HepG2 (cell line): Measurements from ENCODE around the gene THOC7. TPM values are rescaled to one million over a fixed set of nuclear protein-coding genes. Genes with fewer than 3 reads are reported as not detected.

Experiments used
- ESRRA ChIP-seq: sonication (generic); formaldehyde crosslinking; IDR thresholded peaks from 2 replicates; pipeline ENCODE4 v1.5.1; 2020; ENCODE audit warnings: mild to moderate bottlenecking, low read depth, missing genetic modification reagents
- FOSL1 ChIP-seq: sonication (generic); formaldehyde crosslinking; IDR thresholded peaks from 2 replicates; pipeline ENCODE4 v1.9.0; 2021; ENCODE audit warnings: missing genetic modification reagents, borderline replicate concordance
- IRF2 ChIP-seq: IDR thresholded peaks from 2 replicates; pipeline ENCODE4 v1.6.1; 2018; ENCODE audit warnings: missing genetic modification reagents, missing compliant biosample characterization
- NFKB2 ChIP-seq: sonication (generic); formaldehyde crosslinking; IDR thresholded peaks from 2 replicates; pipeline ENCODE4 v1.4.0; 2020; ENCODE audit warnings: missing genetic modification reagents, borderline replicate concordance
- SMYD3 ChIP-seq: sonication (generic); formaldehyde crosslinking; IDR thresholded peaks from 2 replicates; pipeline ENCODE4 v1.8.1; 2023; ENCODE audit warnings: mild to moderate bottlenecking, missing genetic modification reagents
- TBL1XR1 ChIP-seq: fragments of 150-350 bp; IDR thresholded peaks from 2 replicates; pipeline ENCODE4 v1.6.1; 2014; ENCODE audit warnings: borderline replicate concordance, low read length; ENCODE audit not compliant: partially characterized antibody
- YY1 ChIP-seq: IDR thresholded peaks from 2 replicates; pipeline ENCODE4 v1.6.1; 2011; ENCODE audit warnings: low read length, low read depth, moderate library complexity, mild to moderate bottlenecking; ENCODE audit not compliant: insufficient read depth, insufficient replicate concordance
- ZBTB21 ChIP-seq: sonication (generic); formaldehyde crosslinking; IDR thresholded peaks from 2 replicates; pipeline ENCODE4 v1.4.0; 2020; ENCODE audit warnings: missing genetic modification reagents
- ZMYM4 ChIP-seq: sonication (generic); formaldehyde crosslinking; IDR thresholded peaks from 2 replicates; pipeline ENCODE4 v1.8.1; 2023; ENCODE audit warnings: mild to moderate bottlenecking, missing genetic modification reagents
- ZNF3 ChIP-seq: IDR thresholded peaks from 2 replicates; pipeline ENCODE4 v1.7.0; 2017; ENCODE audit warnings: inconsistent platforms
- ZNF337 ChIP-seq: sonication (generic); formaldehyde crosslinking; IDR thresholded peaks from 2 replicates; pipeline ENCODE4 v1.5.1; 2020; ENCODE audit warnings: missing genetic modification reagents, low read depth, mild to moderate bottlenecking, borderline replicate concordance
- ZNF558 ChIP-seq: sonication (generic); formaldehyde crosslinking; IDR thresholded peaks from 2 replicates; pipeline ENCODE4 v1.9.0; 2022; ENCODE audit warnings: mild to moderate bottlenecking, missing genetic modification reagents, borderline replicate concordance
- ZNF598 ChIP-seq: sonication (generic); formaldehyde crosslinking; IDR thresholded peaks from 2 replicates; pipeline ENCODE4 v1.5.1; 2020; ENCODE audit warnings: mild to moderate bottlenecking, missing genetic modification reagents, borderline replicate concordance
- polyA plus RNA-seq, 8 experiments: library from polyadenylated mRNA; depleted of rRNA in 3 of 8; stranded (reverse) in 7 of 8; unstranded in 1 of 8; fragments of >200 nt; fragmentation: Illumina TruSeq in 4 of 8; extraction: Trizol in 4 of 8; gene quantifications; 2 replicates each; pipeline versions ENCODE4 v1.2.1 to v1.2.3, GENCODE V29; 2011 to 2016; ENCODE audit warnings: low read depth in 4 of 8, missing spikeins in 1 of 8, mixed read lengths in 1 of 8; ENCODE audit not compliant: insufficient read depth in 1 of 8
- total RNA-seq, 5 experiments: library from RNA; depleted of rRNA; stranded (reverse); fragments of >200 nt; fragmentation: Illumina TruSeq; extraction: Trizol; gene quantifications; 2 replicates each; pipeline ENCODE4 v1.2.3, GENCODE V29; 2016; ENCODE audit warnings: low read depth in 1 of 5
- TF ChIP-seq, protein P1 (sequence below): sonication (generic); formaldehyde crosslinking; IDR thresholded peaks from 2 replicates; pipeline ENCODE4 v1.5.0; 2020; ENCODE audit warnings: mild to moderate bottlenecking, missing genetic modification reagents
- TF ChIP-seq, protein P2 (sequence below): sonication (generic); formaldehyde crosslinking; IDR thresholded peaks from 2 replicates; pipeline ENCODE4 v1.5.0; 2020; ENCODE audit warnings: missing genetic modification reagents
- TF ChIP-seq, protein P3 (sequence below): IDR thresholded peaks from 2 replicates; pipeline ENCODE4 v1.6.1; 2016; ENCODE audit warnings: low read depth
- TF ChIP-seq, protein P4 (sequence below): sonication (generic); formaldehyde crosslinking; IDR thresholded peaks from 2 replicates; pipeline ENCODE4 v1.4.0; 2020; ENCODE audit warnings: missing genetic modification reagents
- TF ChIP-seq, protein P5 (sequence below): sonication (generic); formaldehyde crosslinking; IDR thresholded peaks from 2 replicates; pipeline ENCODE4 v1.4.0; 2020; ENCODE audit warnings: missing genetic modification reagents
- TF ChIP-seq, protein P6 (sequence below): sonication (generic); formaldehyde crosslinking; IDR thresholded peaks from 2 replicates; pipeline ENCODE4 v1.4.0; 2020; ENCODE audit warnings: missing genetic modification reagents

Gene THOC7
- total and polyA plus RNA-seq, 2 of the 13 experiments (the other 11 are each of a cell fraction or from before 2014, with no cell fraction given), result 32.8 to 63.5 TPM

DNA sequence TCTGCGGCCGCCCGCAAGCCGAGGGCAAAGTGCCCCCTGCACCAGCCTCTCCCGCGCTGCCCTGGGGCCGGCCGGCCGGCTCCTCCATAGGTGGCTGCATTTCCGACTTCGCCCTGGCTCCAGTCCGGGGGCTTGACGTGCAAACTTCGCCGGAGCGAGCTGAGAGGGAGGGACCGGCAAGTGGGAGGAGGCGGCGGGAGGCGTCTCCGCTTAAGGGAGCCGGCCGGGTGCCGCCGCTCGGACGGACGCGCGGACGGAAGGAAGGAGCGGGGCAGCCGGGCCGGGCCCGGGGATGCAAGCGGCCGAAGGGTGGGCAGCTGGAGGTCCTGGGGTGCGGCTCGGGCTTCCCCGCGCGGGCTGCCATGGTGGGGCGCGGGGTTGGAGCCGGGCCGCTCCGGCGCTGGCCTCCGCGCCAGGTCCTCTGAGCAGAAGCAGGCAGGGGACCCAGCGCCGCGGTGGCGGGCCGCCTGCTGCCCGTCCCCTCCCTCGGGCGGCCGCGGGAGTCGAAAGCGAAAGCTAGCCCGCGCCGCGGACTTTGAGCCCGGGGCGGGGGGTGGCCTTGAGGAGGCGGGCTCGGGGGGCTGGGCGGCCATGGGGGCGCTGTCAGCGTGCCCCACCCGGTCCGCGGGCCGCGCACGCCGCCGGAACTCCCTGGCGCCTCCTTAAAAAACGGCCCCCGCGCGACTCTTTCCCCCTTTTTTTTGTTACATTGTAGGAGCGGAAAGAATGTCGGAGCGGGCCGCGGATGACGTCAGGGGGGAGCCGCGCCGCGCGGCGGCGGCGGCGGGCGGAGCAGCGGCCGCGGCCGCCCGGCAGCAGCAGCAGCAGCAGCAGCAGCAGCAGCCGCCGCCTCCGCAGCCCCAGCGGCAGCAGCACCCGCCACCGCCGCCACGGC, 48.5 kb upstream of the THOC7 start, which contains the start of gene SCAANT1 (continued):
- TF ChIP-seq, protein P1, sequence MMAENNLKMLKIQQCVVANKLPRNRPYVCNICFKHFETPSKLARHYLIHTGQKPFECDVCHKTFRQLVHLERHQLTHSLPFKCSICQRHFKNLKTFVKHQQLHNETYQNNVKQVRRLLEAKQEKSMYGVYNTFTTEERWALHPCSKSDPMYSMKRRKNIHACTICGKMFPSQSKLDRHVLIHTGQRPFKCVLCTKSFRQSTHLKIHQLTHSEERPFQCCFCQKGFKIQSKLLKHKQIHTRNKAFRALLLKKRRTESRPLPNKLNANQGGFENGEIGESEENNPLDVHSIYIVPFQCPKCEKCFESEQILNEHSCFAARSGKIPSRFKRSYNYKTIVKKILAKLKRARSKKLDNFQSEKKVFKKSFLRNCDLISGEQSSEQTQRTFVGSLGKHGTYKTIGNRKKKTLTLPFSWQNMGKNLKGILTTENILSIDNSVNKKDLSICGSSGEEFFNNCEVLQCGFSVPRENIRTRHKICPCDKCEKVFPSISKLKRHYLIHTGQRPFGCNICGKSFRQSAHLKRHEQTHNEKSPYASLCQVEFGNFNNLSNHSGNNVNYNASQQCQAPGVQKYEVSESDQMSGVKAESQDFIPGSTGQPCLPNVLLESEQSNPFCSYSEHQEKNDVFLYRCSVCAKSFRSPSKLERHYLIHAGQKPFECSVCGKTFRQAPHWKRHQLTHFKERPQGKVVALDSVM, result 0 out of 2 replicates have a peak, but pooled peaks have one; percentile 22
- TF ChIP-seq, protein P2, sequence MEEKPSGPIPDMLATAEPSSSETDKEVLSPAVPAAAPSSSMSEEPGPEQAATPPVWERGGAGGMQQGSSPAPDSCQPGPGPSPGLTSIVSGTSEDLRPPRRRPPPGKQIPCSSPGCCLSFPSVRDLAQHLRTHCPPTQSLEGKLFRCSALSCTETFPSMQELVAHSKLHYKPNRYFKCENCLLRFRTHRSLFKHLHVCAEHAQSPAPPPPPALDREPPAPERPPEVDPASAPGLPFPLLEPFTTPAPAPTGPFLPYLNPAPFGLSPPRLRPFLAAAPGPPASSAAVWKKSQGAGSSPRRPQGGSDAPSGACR (CRISPR knock-in tag), result no peak
- peak; percentile 97 for TF ChIP-seq IRF2 (CRISPR knock-in tag)
- TF ChIP-seq ZNF337, result no peak
- TF ChIP-seq, protein P3, sequence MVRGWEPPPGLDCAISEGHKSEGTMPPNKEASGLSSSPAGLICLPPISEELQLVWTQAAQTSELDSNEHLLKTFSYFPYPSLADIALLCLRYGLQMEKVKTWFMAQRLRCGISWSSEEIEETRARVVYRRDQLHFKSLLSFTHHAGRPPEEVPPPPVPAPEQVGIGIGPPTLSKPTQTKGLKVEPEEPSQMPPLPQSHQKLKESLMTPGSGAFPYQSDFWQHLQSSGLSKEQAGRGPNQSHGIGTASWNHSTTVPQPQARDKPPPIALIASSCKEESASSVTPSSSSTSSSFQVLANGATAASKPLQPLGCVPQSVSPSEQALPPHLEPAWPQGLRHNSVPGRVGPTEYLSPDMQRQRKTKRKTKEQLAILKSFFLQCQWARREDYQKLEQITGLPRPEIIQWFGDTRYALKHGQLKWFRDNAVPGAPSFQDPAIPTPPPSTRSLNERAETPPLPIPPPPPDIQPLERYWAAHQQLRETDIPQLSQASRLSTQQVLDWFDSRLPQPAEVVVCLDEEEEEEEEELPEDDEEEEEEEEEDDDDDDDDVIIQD (CRISPR knock-in tag), result no peak
- TF ChIP-seq ZNF558 (CRISPR knock-in tag), result no peak
- TF ChIP-seq SMYD3 (CRISPR knock-in tag), result no peak
- peak; percentile 57; the same call in 1 of the 2 replicates for TF ChIP-seq ZBTB21 (CRISPR knock-in tag)
- peak; percentile 73; the same call in 1 of the 2 replicates for TF ChIP-seq ZMYM4 (CRISPR knock-in tag)
- TF ChIP-seq ZNF3, result no peak
- TF ChIP-seq FOSL1, result no peak
- TF ChIP-seq TBL1XR1, result no peak
- TF ChIP-seq, protein P4, sequence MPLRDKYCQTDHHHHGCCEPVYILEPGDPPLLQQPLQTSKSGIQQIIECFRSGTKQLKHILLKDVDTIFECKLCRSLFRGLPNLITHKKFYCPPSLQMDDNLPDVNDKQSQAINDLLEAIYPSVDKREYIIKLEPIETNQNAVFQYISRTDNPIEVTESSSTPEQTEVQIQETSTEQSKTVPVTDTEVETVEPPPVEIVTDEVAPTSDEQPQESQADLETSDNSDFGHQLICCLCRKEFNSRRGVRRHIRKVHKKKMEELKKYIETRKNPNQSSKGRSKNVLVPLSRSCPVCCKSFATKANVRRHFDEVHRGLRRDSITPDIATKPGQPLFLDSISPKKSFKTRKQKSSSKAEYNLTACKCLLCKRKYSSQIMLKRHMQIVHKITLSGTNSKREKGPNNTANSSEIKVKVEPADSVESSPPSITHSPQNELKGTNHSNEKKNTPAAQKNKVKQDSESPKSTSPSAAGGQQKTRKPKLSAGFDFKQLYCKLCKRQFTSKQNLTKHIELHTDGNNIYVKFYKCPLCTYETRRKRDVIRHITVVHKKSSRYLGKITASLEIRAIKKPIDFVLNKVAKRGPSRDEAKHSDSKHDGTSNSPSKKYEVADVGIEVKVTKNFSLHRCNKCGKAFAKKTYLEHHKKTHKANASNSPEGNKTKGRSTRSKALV (CRISPR knock-in tag), result no peak
- TF ChIP-seq, protein P5, sequence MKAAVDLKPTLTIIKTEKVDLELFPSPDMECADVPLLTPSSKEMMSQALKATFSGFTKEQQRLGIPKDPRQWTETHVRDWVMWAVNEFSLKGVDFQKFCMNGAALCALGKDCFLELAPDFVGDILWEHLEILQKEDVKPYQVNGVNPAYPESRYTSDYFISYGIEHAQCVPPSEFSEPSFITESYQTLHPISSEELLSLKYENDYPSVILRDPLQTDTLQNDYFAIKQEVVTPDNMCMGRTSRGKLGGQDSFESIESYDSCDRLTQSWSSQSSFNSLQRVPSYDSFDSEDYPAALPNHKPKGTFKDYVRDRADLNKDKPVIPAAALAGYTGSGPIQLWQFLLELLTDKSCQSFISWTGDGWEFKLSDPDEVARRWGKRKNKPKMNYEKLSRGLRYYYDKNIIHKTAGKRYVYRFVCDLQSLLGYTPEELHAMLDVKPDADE (CRISPR knock-in tag), result no peak
- TF ChIP-seq, protein P6, sequence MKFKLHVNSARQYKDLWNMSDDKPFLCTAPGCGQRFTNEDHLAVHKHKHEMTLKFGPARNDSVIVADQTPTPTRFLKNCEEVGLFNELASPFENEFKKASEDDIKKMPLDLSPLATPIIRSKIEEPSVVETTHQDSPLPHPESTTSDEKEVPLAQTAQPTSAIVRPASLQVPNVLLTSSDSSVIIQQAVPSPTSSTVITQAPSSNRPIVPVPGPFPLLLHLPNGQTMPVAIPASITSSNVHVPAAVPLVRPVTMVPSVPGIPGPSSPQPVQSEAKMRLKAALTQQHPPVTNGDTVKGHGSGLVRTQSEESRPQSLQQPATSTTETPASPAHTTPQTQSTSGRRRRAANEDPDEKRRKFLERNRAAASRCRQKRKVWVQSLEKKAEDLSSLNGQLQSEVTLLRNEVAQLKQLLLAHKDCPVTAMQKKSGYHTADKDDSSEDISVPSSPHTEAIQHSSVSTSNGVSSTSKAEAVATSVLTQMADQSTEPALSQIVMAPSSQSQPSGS (CRISPR knock-in tag), result no peak; the same call in 1 of the 2 replicates
- TF ChIP-seq NFKB2 (CRISPR knock-in tag), result no peak; the same call in 1 of the 2 replicates
- TF ChIP-seq YY1, result peak; percentile 60
- TF ChIP-seq ZNF598 (CRISPR knock-in tag), result no peak
- TF ChIP-seq ESRRA, result no peak
